Liver (tissue), 9 donors: ENCODE results near the gene KANK4. TPM values are rescaled to one million over a fixed set of nuclear protein-coding genes. Genes with fewer than 3 reads are reported as not detected.
A peak's percentile ranks its signal among the peaks of the same experiment; 100 is the strongest.

Source experiments
- DNase-seq: peaks from one replicate; pipeline ENCODE4 v3.0.0-alpha.2; 2017; ENCODE audit warnings: low spot score
- H3K27ac ChIP-seq, 2 donors: one replicate each; pipeline ENCODE4 v1.7.0; 2013; ENCODE audit warnings: inconsistent platforms in 2 of 2, low read length in 2 of 2, control low read depth in 1 of 2, low read depth in 1 of 2, mild to moderate bottlenecking in 1 of 2
- H3K27me3 ChIP-seq, 4 donors: one replicate each; pipeline versions ENCODE4 v1.6.1 to v1.7.0; 2013; ENCODE audit warnings: low read length in 3 of 4, inconsistent platforms in 1 of 4, mild to moderate bottlenecking in 1 of 4, moderate library complexity in 1 of 4; ENCODE audit not compliant: control insufficient read depth in 4 of 4, insufficient read depth in 4 of 4
- H3K36me3 ChIP-seq, 4 donors: one replicate each; pipeline versions ENCODE4 v1.6.1 to v1.7.0; 2013; ENCODE audit warnings: low read length in 3 of 4, mild to moderate bottlenecking in 3 of 4, low read depth in 1 of 4, moderate library complexity in 1 of 4; ENCODE audit not compliant: control insufficient read depth in 4 of 4, insufficient read depth in 3 of 4
- H3K4me1 ChIP-seq, 4 donors: one replicate each; pipeline versions ENCODE4 v1.6.1 to v1.7.0; 2013; ENCODE audit warnings: low read length in 3 of 4, mild to moderate bottlenecking in 3 of 4, moderate library complexity in 1 of 4; ENCODE audit not compliant: control insufficient read depth in 4 of 4, insufficient read depth in 4 of 4
- H3K4me3 ChIP-seq, 3 donors: one replicate each; pipeline versions ENCODE4 v1.6.1 to v1.7.0; 2013; ENCODE audit warnings: low read length in 3 of 3, control low read depth in 1 of 3, low read depth in 1 of 3, mild to moderate bottlenecking in 1 of 3
- H3K9ac ChIP-seq, 2 donors: one replicate each; pipeline ENCODE4 v1.7.0; 2013; ENCODE audit warnings: low read length in 2 of 2, mild to moderate bottlenecking in 2 of 2, moderate library complexity in 2 of 2, control low read depth in 1 of 2, low read depth in 1 of 2
- H3K9me3 ChIP-seq, 4 donors: one replicate each; pipeline versions ENCODE4 v1.6.1 to v1.7.0; 2013; ENCODE audit warnings: low read length in 3 of 4; ENCODE audit not compliant: control insufficient read depth in 4 of 4
- ATF3 ChIP-seq: IDR thresholded peaks from 2 replicates; pipeline ENCODE4 v1.6.1; 2016; ENCODE audit warnings: antibody characterized with exemption
- CTCF ChIP-seq: fragments of 150-350 bp; IDR thresholded peaks from 2 replicates; pipeline ENCODE4 v1.5.1; 2017; ENCODE audit warnings: improper control_type of control experiment, low read depth, low read length; ENCODE audit not compliant: missing input control
- EGR1 ChIP-seq, 2 donors: IDR thresholded peaks; 2 replicates each; pipeline ENCODE4 v1.6.1; 2016 to 2018; ENCODE audit warnings: antibody characterized with exemption in 2 of 2, low read depth in 2 of 2
- GABPA ChIP-seq, 2 donors: IDR thresholded peaks in 1 of 2; conservative IDR thresholded peaks in 1 of 2; 2 replicates each; pipeline ENCODE4 v1.6.1; 2016; ENCODE audit warnings: antibody characterized with exemption in 2 of 2, mild to moderate bottlenecking in 1 of 2, moderate library complexity in 1 of 2
- HNF4G ChIP-seq: IDR thresholded peaks from 2 replicates; pipeline ENCODE4 v1.6.1; 2016; ENCODE audit warnings: antibody characterized with exemption
- MAX ChIP-seq: IDR thresholded peaks from 2 replicates; pipeline ENCODE4 v1.6.1; 2016; ENCODE audit warnings: antibody characterized with exemption
- RAD21 ChIP-seq, 2 donors: IDR thresholded peaks; 2 replicates each; pipeline ENCODE4 v1.6.1; 2016; ENCODE audit warnings: antibody characterized with exemption in 2 of 2, mild to moderate bottlenecking in 2 of 2
- REST ChIP-seq: IDR thresholded peaks from 2 replicates; pipeline ENCODE4 v1.6.1; 2016; ENCODE audit warnings: antibody characterized with exemption, mild to moderate bottlenecking
- SP1 ChIP-seq: IDR thresholded peaks from 2 replicates; pipeline ENCODE4 v1.6.1; 2018; ENCODE audit warnings: antibody characterized with exemption, mild to moderate bottlenecking
- YY1 ChIP-seq: IDR thresholded peaks from 2 replicates; pipeline ENCODE4 v1.6.1; 2016; ENCODE audit warnings: antibody characterized with exemption, mild to moderate bottlenecking
- WGBS: extraction: QIAGEN DNeasy Blood & Tissue Kit; methylation state at CpG from one replicate; pipeline ENCODE4 v1.1.7; 2013; 5-methylcytosine and 5-hydroxymethylcytosine counted together
- polyA plus RNA-seq, 2 donors: library from polyadenylated mRNA; stranded (reverse) in 1 of 2; unstranded in 1 of 2; fragments of 200-250 nt in 1 of 2; fragments of >200 nt in 1 of 2; fragmentation: Nextera tagmentation in 1 of 2; extraction: Ambion mirVana in 1 of 2; gene quantifications; one replicate each; pipeline versions ENCODE4 v1.2.1 to v1.2.3, GENCODE V29; 2013 to 2015
- total RNA-seq, 2 donors: library from RNA; depleted of rRNA; stranded (reverse); fragments of >200 nt; gene quantifications; one replicate each; pipeline ENCODE4 v1.2.3, GENCODE V29; 2014
- donor health status: healthy.
- donor health status: healthy.
- donor health status: healthy.
- donor health status: healthy.
- donor health status: healthy.

The KANK4 gene
- total and polyA plus RNA-seq, 4 donors = 0.58 to 4.6 (median 1.1) TPM

- no peak for DNase-seq
- H3K36me3 ChIP-seq = no peaks in the 10 kb centered on the region
- H3K9ac ChIP-seq = no peak overlapping the region
- H3K4me1 ChIP-seq = no peaks in the 10 kb centered on the region
- no peaks in the 10 kb centered on the region for H3K27me3 ChIP-seq
- TF ChIP-seq REST (no peak), RAD21 (IDR thresholded peaks at IDR 0.05) (peak in 1 of 2 donors; percentile 22), YY1 (no peak), SP1 (no peak), HNF4G (no peak)
- WGBS = 62% methylated on average over 21 of the region's 21 CpGs
- no peak overlapping the region for H3K4me3 ChIP-seq
- peak overlapping the region in 1 of 2 donors; percentile 14 for H3K27ac ChIP-seq
- H3K9me3 ChIP-seq = no peaks in the 10 kb centered on the region
These were observed 18.7 kb upstream of the KANK4 start for GRCh38 chr1:62337706-62338631.

GRCh38 chr1:62336995-62337705 lies 17.9 kb upstream of the KANK4 start:
- DNase-seq = no peak
- WGBS = 86% methylated on average over 10 of the region's 10 CpGs
- Histone ChIP-seq H3K4me1 (no peaks in the 10 kb centered on the region), H3K27me3 (no peaks in the 10 kb centered on the region), H3K4me3 (no peak overlapping the region), H3K9me3 (no peaks in the 10 kb centered on the region), H3K9ac (no peak overlapping the region), H3K36me3 (no peaks in the 10 kb centered on the region), H3K27ac (no peak overlapping the region)
- no peak for TF ChIP-seq EGR1 (IDR thresholded peaks at IDR 0.05; ENCODE audit: low read depth in 2 of 2)
- no peak for TF ChIP-seq YY1
- TF ChIP-seq SP1 = no peak
- no peak for TF ChIP-seq HNF4G

GRCh38 chr1:62336638-62336994 lies 17.4 kb upstream of the KANK4 start:
- TF ChIP-seq ATF3 (no peak), MAX (no peak), GABPA (IDR thresholded peaks at IDR 0.05 in 1 of 2, conservative IDR thresholded peaks at IDR 0.05 in 1 of 2) (no peak), SP1 (no peak), REST (no peak), CTCF (no peak)
- no peaks in the 10 kb centered on the region for H3K36me3 ChIP-seq
- WGBS = 82% methylated on average over 8 of the region's 8 CpGs
- H3K27ac ChIP-seq = no peak overlapping the region
- H3K9me3 ChIP-seq = no peaks in the 10 kb centered on the region
- H3K4me3 ChIP-seq = no peak overlapping the region
- no peaks in the 10 kb centered on the region for H3K4me1 ChIP-seq
- no peaks in the 10 kb centered on the region for H3K27me3 ChIP-seq
- no peak for DNase-seq
- H3K9ac ChIP-seq = no peak overlapping the region
